H54 (cell line): ENCODE data around the gene RTN4RL2.

Source experiments
- DNase-seq: peaks from one replicate; pipeline ENCODE4 v3.0.0; 2011; ENCODE audit warnings: low spot score, mixed read lengths; ENCODE audit not compliant: insufficient read length
- FAIRE-seq: peaks from 3 replicates; lab custom pipeline; 2011; peaks lifted over from hg19 to GRCh38; lab: Jason Lieb, UNC
- POLR2A ChIP-seq: IDR thresholded peaks from 2 replicates; pipeline ENCODE4 v1.6.1; 2011; ENCODE audit warnings: low read depth, mild to moderate bottlenecking, low read length

The RTN4RL2 gene

DNA sequence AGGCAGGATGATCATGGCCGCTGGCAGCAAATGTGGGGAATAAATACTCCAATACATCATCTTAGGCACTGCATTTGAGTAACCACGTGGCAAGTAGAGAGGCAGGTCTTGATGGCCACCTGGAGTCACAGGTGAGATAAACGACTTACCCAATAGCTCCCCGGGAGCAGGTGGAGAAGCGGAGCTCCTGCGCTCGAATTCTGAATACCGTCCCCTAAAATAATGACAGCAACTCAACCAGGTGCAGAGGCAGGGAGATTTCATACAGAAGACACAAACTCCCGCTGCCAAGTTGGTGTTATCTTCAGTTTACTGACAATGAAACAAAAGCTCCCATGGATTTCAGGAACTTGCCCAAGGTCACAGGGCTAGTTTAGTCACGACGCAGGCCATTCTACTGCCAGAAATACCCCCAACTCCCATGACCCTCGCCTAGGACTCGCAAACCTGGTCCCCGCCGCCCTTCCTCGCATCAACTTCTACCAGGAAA is 33.8 kb upstream of the RTN4RL2 start:
- DNase-seq, result no peak
- TF ChIP-seq POLR2A, result no peak
- no peak for FAIRE-seq

DNA sequence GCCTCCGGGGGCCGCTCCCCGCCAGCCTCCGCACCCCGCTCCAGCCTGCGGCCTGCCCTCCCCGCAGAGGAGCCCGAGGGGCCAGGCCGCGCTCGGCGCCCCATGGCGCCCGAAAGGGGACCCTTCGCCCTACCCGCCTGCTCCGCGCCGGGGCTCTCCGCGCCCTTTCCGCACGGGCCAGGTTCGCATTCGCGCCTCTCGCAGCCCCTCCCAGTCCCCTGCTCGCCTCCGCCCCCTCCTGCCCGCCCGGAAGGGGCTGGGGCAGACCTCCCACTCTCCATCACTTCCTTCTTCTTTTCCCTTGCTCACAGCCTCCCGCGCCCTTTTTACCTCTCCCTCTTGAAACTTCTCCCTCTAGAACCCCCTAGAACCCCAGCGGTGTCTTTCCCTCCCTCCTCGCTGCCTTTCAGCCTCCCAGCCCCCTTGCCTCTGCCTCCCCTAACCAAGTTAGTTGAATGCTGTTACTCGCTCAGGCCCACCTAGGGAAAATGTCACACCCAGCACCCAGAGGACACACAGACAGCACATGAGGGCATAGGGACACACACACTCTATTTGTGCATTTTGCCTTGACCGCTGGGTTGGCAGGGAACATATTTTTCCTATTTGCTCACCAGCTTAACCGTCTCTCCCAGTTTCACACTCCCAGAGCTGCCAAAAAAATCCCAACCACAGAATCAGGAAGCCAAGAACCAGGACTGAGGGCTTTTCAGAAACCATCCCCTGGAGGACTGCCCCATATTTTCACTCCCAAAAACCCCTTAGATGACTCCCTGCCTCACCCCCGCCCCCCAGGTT is 33.2 kb upstream of the RTN4RL2 start, which contains the start of gene SLC43A3:
SLC43A3 (minus strand) TSS at position 193 of the 798 bp plus-strand sequence. CDS start 949 bp downstream, outside the sequence.
- FAIRE-seq, result no peak

DNA sequence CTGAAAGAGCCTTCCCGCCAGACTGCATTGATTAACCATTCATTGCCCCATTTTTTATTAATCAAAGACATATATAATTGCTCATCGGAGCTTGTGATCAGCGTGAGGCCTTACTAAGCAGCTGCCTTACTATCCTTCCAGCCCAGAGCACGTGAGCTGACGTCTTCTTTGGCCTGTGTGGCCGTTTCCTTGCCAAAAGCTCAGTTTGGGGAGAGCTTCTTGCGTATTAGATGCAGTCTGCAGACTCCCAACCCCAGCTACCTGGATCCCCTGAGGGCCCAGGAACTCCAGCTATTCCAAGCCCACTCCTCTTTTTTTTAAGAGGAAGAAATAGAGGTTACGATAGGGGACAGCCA is 32.6 kb upstream of the RTN4RL2 start:
- FAIRE-seq, result no peak
- TF ChIP-seq POLR2A, result no peak
- DNase-seq, result no peak

More for the DNA sequence above, 33.2 kb upstream of the RTN4RL2 start, which contains the start of gene SLC43A3:
- peak; percentile 52 for DNase-seq
- TF ChIP-seq POLR2A, result peak; percentile 43

DNA sequence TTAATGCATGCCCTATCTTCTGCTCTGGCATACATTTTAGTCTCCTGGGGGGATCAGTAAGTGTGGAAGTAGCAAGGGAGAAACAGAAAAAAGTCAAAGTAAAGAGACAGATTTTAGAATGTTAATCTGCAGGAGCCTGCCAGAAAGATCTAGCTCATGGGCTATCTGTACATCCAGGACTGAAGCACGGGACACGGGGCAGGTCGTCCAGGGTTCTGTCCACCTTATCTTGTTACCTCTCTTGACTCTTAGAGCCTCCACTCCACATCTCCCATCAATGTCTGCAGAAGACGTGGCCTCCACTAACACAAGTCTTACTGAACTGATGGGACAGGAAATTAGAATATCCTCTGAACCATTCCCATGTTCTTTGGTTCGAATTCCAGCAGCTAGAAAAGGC is 31.7 kb upstream of the RTN4RL2 start:
- FAIRE-seq (no peak), DNase-seq (no peak)
- TF ChIP-seq POLR2A, result no peak

DNA sequence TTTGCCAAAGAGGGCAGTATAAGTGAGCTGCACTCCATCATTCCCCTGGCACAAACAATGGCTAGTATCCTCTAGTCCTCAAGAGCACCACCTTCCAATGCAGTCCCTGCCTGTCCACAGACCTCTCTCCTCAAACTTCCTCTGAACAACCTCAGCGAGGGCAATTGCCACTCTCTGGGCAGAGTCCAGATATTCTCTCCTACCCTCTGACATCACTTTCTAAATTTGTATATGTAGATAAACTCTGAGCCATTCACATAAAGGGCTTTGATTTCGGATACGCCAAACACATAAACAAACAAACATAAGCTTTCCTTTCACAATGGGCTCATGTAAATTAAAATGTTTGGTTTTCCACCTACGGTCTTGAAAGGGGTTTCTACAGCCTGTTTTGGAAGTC is 30.4 kb upstream of the RTN4RL2 start:
- no peak for DNase-seq
- TF ChIP-seq POLR2A, result no peak
- FAIRE-seq, result no peak

DNA sequence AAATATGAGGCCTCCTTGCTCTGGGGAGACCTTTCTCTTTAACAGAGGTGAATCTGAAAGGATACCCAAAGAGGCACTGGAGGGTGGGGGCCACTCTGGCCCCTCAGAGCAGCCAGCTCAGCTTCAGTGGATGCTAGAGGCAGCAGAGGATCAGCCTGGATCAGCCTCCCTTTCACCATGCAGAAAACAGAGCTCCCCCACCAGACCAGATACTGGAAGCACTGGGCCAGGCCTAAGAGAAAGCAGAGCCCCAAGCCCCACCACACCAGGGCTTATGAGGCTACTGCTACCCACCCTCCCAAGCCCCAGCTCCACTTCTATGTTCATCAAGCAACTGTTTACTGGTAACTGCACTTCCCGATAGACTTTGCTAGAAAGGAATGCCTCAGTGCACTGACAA is 29.4 kb upstream of the RTN4RL2 start:
- DNase-seq, result no peak
- no peak for FAIRE-seq
- no peak for TF ChIP-seq POLR2A

DNA sequence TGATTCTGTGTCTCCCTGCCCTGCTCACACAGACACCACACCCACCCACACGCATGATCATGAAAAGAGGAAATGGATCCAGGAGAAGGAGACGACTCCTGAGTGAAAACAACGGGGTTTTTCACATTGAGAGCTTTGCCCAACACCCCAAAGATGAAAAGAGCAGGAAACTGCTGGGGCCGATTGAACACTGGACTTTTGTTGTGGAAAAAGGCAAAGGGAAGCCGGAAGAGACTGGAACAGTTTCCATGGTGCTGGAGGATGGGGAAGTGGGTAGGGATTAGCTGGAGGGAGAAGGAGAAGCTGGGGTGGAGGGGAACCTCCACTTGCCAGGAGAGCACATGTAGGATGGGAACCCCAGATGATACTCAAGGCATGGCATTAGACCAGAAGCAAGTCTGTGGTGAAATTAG is 28.2 kb upstream of the RTN4RL2 start:
- TF ChIP-seq POLR2A, result no peak
- FAIRE-seq (no peak), DNase-seq (no peak)

DNA sequence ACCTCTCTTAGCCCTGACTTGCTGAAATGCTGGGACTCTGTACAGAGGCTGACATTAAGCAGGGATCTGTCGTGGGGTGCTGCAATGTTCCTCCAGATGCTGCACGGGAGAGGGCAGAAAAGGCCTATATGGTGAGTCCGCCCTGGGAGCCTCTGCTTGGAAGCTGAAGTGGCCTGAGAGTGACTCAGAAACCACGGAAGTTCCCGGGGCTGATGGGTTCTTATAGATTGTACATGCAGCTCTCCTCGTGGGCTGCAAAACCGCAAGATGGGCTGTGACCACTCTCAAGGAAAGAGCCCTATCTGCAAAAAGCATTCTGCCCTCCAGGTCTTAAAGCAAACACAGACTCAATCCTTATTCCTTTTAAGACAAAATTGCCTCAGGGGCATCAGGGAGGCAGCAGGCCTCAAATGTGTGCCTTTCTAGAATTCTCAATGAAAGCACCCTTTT is 27.6 kb upstream of the RTN4RL2 start:
- no peak for FAIRE-seq
- TF ChIP-seq POLR2A, result no peak
- DNase-seq, result no peak

DNA sequence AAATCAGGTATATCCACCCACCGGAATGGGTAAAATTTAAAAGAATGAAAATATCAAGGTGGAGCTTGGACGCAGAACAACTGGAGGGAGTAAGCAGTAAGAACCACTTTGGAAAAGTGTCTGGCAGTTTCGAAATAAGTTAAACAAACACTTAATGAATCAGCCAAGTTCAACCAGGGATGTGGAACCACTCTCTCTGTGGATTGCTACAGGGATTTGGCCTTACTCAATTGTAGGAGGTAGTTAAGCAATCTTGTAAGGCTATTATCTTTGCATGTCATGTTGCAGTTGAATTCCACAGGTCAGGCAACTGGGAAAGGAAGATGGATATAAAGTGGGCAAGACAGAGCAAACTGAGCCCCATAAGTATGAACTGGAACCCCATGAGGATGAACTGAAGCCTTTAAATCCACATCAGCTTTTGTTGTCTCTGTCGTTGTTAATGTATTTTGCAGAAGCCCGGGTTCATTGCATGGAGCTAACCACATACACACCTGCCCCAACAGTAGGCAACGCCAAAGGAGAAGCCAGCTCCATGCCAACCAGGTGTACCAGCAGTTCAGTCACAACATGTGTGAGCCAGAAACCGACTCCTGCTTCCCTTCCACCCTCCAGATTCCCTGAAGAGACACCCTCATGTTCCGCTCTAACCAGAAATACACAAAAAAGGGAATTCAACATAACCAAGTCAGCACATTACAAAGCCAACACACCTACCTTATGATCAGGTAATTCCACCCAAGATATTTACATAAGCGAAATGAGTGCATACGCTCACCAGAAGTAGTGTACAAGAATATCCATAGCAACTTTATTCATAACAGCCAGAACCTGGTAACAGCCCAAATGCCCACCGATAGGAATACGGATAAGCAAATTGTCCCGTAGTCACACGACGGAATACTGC is 25.4 kb upstream of the RTN4RL2 start:
- no peak for TF ChIP-seq POLR2A
- no peak for DNase-seq
- FAIRE-seq, result no peak

DNA sequence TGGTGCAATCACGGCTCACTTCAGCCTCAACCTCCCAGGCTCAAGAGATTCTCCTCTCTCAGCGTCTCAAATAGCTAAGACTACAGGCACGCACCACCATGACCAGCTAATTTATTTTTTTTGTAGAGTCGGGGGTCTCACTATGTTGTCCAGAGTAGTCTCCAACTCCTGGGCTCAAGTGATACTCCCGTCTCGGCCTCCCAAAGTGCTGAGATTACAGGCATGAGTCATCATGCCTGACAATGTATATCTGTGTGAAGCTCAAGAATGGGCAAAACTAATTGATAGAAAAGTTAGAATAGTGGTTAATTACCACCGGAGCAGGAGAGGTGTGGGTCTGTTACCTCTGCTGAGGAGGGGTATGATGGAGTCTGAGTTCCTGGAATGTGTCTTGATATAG is 24.3 kb upstream of the RTN4RL2 start:
- FAIRE-seq (no peak), DNase-seq (no peak)
- TF ChIP-seq POLR2A, result no peak

DNA sequence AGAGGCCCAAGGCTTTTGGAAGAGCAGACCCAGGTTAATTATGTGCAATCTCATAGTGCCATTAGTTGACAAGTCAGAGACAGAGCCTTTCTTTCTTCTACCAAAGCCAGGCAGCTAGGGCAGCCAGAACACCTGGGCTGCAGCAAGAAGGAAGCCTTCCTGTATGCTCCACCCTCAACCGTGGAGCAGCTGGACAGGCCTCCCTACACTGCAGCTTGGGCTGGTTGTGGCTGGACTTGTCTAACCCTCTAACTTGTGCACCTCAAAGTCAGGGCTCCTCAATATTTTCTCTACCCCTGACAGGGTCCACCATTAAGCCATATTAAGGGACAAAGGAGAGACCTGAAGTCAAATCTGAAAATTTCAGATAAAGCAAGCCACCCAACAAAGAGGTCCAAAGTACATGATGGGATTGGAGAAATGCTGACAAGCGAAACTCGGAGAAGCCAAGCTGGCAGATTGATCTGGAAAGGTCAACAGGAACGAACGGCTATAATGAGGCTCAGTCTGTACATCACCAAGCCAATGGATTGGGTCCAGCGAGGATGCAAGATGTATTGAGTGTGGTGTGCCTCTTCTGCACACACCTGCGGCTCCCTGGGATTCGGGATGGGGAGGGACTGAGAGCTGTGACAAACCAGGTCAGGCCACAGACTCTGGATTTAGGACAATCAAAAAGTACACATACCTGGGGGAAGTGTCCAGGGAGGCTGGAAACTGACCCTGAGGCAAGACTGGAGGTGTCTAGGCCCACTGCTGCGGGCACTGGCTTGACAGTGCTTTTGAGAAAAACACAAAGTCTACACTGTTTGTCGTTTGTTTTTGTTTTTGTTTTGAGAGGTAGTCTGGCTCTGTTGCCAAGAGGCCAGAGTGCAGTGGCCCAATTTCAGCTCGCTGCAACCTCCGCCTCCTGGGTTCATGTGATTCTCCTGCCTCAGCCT is 21.7 kb upstream of the RTN4RL2 start:
- TF ChIP-seq POLR2A, result no peak
- FAIRE-seq, result no peak
- no peak for DNase-seq

DNA sequence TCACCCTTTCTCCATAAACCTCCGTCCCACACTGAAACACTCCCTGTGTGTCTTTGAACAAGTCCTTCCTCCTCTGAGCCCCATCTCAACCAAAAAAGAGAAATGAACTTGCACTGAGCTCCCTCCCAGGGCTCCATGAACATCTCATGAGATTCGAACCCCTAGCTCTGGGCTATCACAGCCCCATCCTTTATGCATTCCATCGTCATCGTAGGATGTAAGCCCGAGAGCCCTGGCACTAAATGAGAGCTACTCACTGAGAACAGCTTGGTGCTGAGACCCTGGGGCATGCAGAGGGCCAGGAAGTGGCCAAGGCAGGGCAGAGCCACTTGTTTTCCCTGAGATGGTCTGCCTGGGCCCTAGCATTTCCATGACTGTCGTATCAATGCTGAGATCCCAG is 20.5 kb upstream of the RTN4RL2 start:
- no peak for TF ChIP-seq POLR2A
- DNase-seq, result no peak
- FAIRE-seq, result no peak
